HepG2 (cell line): ENCODE data around the gene PTPRD.

Experiments used
- CREB1 ChIP-seq, 2 experiments: fragments of 450-650 bp in 1 of 2; IDR thresholded peaks; 2 replicates each; pipeline ENCODE4 v1.6.1; 2016 to 2017; ENCODE audit warnings: control low read depth in 1 of 2, mild to moderate bottlenecking in 1 of 2, missing compliant biosample characterization in 1 of 2, missing genetic modification characterization in 1 of 2
- ESRRA ChIP-seq: sonication (generic); formaldehyde crosslinking; IDR thresholded peaks from 2 replicates; pipeline ENCODE4 v1.5.1; 2020; ENCODE audit warnings: mild to moderate bottlenecking, low read depth, missing genetic modification reagents
- HNRNPH1 ChIP-seq: fragments of 200-400 bp; formaldehyde crosslinking; optimal IDR thresholded peaks from 2 replicates; pipeline ENCODE3; 2017; ENCODE audit warnings: mild to moderate bottlenecking, low read depth, low read length

DNA sequence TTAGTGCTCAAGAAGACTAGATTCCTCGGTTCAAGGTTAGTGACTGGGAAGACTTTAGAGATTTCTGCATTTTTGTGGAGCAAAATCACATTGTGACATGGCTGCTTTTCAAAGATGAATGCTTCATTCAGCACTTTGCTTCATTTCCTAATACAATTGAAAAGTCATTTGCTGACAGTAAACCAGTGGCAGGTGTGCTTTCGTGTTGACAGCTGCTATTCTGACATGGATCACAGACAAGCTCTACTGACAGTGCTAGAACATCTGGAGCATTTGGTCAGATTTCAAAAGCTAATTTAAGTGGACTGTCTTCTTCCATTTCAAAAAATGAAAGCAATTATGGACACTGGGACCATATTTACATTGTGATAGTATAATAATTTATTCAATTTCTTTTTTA, 1060.1 kb downstream of the PTPRD start:
- TF ChIP-seq ESRRA (no peak), HNRNPH1 (no peak), CREB1 (IDR thresholded peaks at IDR 0.05) (no peak), CREB1 (CRISPR knock-in tag; IDR thresholded peaks at IDR 0.05) (no peak)
